ENCODE measurements around the gene CROCC2. TPM values are rescaled to one million over a fixed set of nuclear protein-coding genes. Genes with fewer than 3 reads are reported as not detected.

CROCC2 gene
- polyA plus RNA-seq, 1 of the 3 experiments (the other 2 are of a cell fraction), result not detected

DNA sequence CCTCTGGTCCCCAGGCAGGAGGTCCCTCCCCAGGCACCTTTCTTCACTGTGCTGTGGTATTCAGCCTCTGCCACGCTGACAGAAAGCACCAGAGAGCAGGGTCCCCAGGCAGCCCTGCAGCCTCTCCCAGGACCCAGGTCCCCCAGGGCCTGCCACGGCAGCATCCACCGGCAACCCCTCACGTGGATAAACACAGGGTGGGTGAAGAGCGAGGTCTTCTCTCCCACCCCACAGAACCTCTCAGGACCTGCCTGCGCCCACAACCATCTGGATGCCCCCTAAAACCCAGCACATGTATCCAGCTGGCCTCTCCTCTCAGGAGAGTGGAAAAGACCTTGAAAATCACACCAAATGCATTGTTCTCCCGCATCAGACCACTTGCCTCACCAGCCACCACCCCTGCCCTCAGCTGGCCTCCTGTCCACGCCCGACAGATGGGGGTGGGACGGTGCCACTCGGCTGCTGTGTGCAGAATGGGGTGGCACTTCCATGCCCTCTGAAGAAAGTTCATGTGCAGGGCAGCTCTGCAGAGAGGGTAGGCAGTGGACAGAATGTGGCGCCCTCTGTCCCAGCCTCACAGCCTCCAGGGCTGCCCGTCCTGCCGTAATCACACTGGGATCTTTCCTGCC lies 4.0 kb upstream of the CROCC2 start:
- TF ChIP-seq EZH2phosphoT487 (IDR thresholded peaks at IDR 0.05; ENCODE audit: borderline replicate concordance, low read depth), result no peak
- TF ChIP-seq GABPA (IDR thresholded peaks at IDR 0.05; ENCODE audit: low read depth), result no peak
- TF ChIP-seq MEF2A (IDR thresholded peaks at IDR 0.05; ENCODE audit: borderline replicate concordance, low read depth), result no peak
- no peak for TF ChIP-seq EP300 (IDR thresholded peaks at IDR 0.05; ENCODE audit: borderline replicate concordance in 1 of 2, low read depth in 1 of 2, low read length in 1 of 2)
- TF ChIP-seq, protein P1, sequence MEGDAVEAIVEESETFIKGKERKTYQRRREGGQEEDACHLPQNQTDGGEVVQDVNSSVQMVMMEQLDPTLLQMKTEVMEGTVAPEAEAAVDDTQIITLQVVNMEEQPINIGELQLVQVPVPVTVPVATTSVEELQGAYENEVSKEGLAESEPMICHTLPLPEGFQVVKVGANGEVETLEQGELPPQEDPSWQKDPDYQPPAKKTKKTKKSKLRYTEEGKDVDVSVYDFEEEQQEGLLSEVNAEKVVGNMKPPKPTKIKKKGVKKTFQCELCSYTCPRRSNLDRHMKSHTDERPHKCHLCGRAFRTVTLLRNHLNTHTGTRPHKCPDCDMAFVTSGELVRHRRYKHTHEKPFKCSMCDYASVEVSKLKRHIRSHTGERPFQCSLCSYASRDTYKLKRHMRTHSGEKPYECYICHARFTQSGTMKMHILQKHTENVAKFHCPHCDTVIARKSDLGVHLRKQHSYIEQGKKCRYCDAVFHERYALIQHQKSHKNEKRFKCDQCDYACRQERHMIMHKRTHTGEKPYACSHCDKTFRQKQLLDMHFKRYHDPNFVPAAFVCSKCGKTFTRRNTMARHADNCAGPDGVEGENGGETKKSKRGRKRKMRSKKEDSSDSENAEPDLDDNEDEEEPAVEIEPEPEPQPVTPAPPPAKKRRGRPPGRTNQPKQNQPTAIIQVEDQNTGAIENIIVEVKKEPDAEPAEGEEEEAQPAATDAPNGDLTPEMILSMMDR (IDR thresholded peaks at IDR 0.05), result no peak
- TF ChIP-seq RXRA (IDR thresholded peaks at IDR 0.05; ENCODE audit: borderline replicate concordance, low read depth), result no peak
- TF ChIP-seq POLR2AphosphoS5 (IDR thresholded peaks at IDR 0.05; ENCODE audit: low read depth, low read length), result no peak
- Histone ChIP-seq H3F3A (replicated peaks; ENCODE audit: insufficient read depth) (no peaks in the 10 kb centered on the region), H3K9me2 (no peaks in the 10 kb centered on the region), H3K4me1 (ENCODE audit: control insufficient read depth in 1 of 2, insufficient read depth in 2 of 2, low read depth in 1 of 2, low read length in 1 of 2) (peaks cover 0 to 60% of the 10 kb centered on the region in 2 experiments; a peak in 1 of 4 replicates), H3K36me3 (replicated peaks in 1 of 2; ENCODE audit: control insufficient read depth in 1 of 2, insufficient read depth in 2 of 2, low read length in 1 of 2) (no peaks in the 10 kb centered on the region), H3K4me2 (no peak overlapping the region), H3K27ac (ENCODE audit: low read depth in 2 of 2, low read length in 1 of 2) (peak overlapping the region in 1 of 2 experiments; percentile 4; a peak in 2 of 4 replicates), H4K20me1 (ENCODE audit: insufficient read depth) (no peaks in the 10 kb centered on the region), H3K79me2 (ENCODE audit: insufficient read depth) (no peaks in the 10 kb centered on the region), H3K27me3 (ENCODE audit: insufficient read depth) (peaks cover 5% of the 10 kb centered on the region; the same call in 1 of the 2 replicates), H3K9ac (no peak overlapping the region), H3K4me3 (ENCODE audit: low read depth in 2 of 2, low read length in 1 of 2) (no peak overlapping the region), H2AFZ (ENCODE audit: low read depth) (no peak overlapping the region), H3K9me3 (no peaks in the 10 kb centered on the region)
- WGBS (ENCODE audit: low lambda C conversion rate), result 44% methylated on average over 5 of the region's 14 CpGs
- no peak for DNase-seq
- ChIA-PET POLR2A (no interaction called here), CTCF (interaction anchor here (0.6 to 2.8 kb wide), 10 partner anchors 9 to 82 kb away, joined by 3 to 13 read pairs (median 4); no protein-coding TSS in a partner anchor)

- CTCF ChIA-PET, result interaction anchor here (0.6 to 2.8 kb wide), 9 partner anchors 9 to 81 kb away, joined by 3 to 13 read pairs (median 3); no protein-coding TSS in a partner anchor
- Histone ChIP-seq H3F3A (replicated peaks; ENCODE audit: insufficient read depth) (no peaks in the 10 kb centered on the region), H3K9me3 (no peaks in the 10 kb centered on the region), H3K9me2 (no peaks in the 10 kb centered on the region), H3K4me3 (ENCODE audit: low read depth in 2 of 2, low read length in 1 of 2) (no peak overlapping the region), H3K27ac (ENCODE audit: low read depth in 2 of 2, low read length in 1 of 2) (peak overlapping the region in 1 of 2 experiments; percentile 4; a peak in 2 of 4 replicates), H3K79me2 (ENCODE audit: insufficient read depth) (no peaks in the 10 kb centered on the region), H3K4me1 (ENCODE audit: control insufficient read depth in 1 of 2, insufficient read depth in 2 of 2, low read depth in 1 of 2, low read length in 1 of 2) (peaks cover 0 to 64% of the 10 kb centered on the region in 2 experiments; a peak in 1 of 4 replicates), H3K36me3 (replicated peaks in 1 of 2; ENCODE audit: control insufficient read depth in 1 of 2, insufficient read depth in 2 of 2, low read length in 1 of 2) (no peaks in the 10 kb centered on the region), H2AFZ (ENCODE audit: low read depth) (no peak overlapping the region), H3K4me2 (no peak overlapping the region), H3K27me3 (ENCODE audit: insufficient read depth) (peaks cover 5% of the 10 kb centered on the region; the same call in 1 of the 2 replicates), H3K9ac (no peak overlapping the region), H4K20me1 (ENCODE audit: insufficient read depth) (no peaks in the 10 kb centered on the region)
- DNase-seq, result peak; percentile 80
- WGBS (ENCODE audit: low lambda C conversion rate), result 10% methylated on average over 4 of the region's 7 CpGs
- TF ChIP-seq EP300 (IDR thresholded peaks at IDR 0.05; ENCODE audit: borderline replicate concordance in 1 of 2, low read depth in 1 of 2, low read length in 1 of 2) (peak in 1 of 2 experiments; percentile 26; a peak in 1 of 4 replicates), FOXJ3 (CRISPR knock-in tag; IDR thresholded peaks at IDR 0.05) (peak; percentile 67; the same call in 1 of the 2 replicates), GATA2 (CRISPR knock-in tag; IDR thresholded peaks at IDR 0.05) (peak; percentile 89; the same call in 1 of the 2 replicates)
- TF ChIP-seq, protein P2, sequence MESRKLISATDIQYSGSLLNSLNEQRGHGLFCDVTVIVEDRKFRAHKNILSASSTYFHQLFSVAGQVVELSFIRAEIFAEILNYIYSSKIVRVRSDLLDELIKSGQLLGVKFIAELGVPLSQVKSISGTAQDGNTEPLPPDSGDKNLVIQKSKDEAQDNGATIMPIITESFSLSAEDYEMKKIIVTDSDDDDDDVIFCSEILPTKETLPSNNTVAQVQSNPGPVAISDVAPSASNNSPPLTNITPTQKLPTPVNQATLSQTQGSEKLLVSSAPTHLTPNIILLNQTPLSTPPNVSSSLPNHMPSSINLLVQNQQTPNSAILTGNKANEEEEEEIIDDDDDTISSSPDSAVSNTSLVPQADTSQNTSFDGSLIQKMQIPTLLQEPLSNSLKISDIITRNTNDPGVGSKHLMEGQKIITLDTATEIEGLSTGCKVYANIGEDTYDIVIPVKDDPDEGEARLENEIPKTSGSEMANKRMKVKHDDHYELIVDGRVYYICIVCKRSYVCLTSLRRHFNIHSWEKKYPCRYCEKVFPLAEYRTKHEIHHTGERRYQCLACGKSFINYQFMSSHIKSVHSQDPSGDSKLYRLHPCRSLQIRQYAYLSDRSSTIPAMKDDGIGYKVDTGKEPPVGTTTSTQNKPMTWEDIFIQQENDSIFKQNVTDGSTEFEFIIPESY (IDR thresholded peaks at IDR 0.05; ENCODE audit: borderline replicate concordance, low read depth), result no peak
- POLR2A ChIA-PET, result no interaction called here
Observed at GRCh38 chr2:240902615-240903041, 3.5 kb upstream of the CROCC2 start.
